Endodermal cell (in vitro differentiated cells): ENCODE results near the gene NFIX. TPM values are rescaled to one million over a fixed set of nuclear protein-coding genes. Genes with fewer than 3 reads are reported as not detected.

ENCODE experiments used
- DNase-seq: peaks from one replicate; pipeline ENCODE4 v3.0.0-alpha.2; 2017
- H3K27ac ChIP-seq: 2 replicates; pipeline ENCODE4 v1.5.1; 2013; ENCODE audit warnings: mild to moderate bottlenecking, low read depth, low read length, moderate library complexity
- H3K27me3 ChIP-seq: 2 replicates; pipeline ENCODE4 v1.6.1; 2013; ENCODE audit warnings: mild to moderate bottlenecking, low read length, moderate library complexity; ENCODE audit not compliant: insufficient read depth, control insufficient read depth, poor library complexity, severe bottlenecking
- H3K36me3 ChIP-seq: 2 replicates; pipeline ENCODE4 v1.7.0; 2013; ENCODE audit warnings: mild to moderate bottlenecking, low read length, moderate library complexity; ENCODE audit not compliant: control insufficient read depth, insufficient read depth
- H3K4me1 ChIP-seq: one replicate; pipeline ENCODE4 v1.7.0; 2013; ENCODE audit warnings: low read length; ENCODE audit not compliant: control insufficient read depth, insufficient read depth
- H3K4me3 ChIP-seq: 2 replicates; pipeline ENCODE4 v1.5.1; 2013; ENCODE audit warnings: mild to moderate bottlenecking, low read length, moderate library complexity
- H3K9ac ChIP-seq: 2 replicates; pipeline ENCODE4 v1.6.1; 2013; ENCODE audit warnings: mild to moderate bottlenecking, low read length, moderate library complexity; ENCODE audit not compliant: poor library complexity, severe bottlenecking; ENCODE audit errors: extremely low read depth
- H3K9me3 ChIP-seq: 2 replicates; pipeline ENCODE4 v1.6.1; 2013; ENCODE audit warnings: mild to moderate bottlenecking, low read length, moderate library complexity; ENCODE audit not compliant: control insufficient read depth
- H3K27ac Mint-ChIP-seq: 2 replicates; pipeline ENCODE4 v1.8.0; 2020; ENCODE audit warnings: mixed read lengths
- H3K27me3 Mint-ChIP-seq: 2 replicates; pipeline ENCODE4 v1.8.0; 2021; ENCODE audit warnings: mild to moderate bottlenecking, mixed read lengths; ENCODE audit not compliant: insufficient read depth
- H3K36me3 Mint-ChIP-seq: 2 replicates; pipeline ENCODE4 v1.8.0; 2020; ENCODE audit warnings: low read depth, mixed read lengths
- H3K4me1 Mint-ChIP-seq: 2 replicates; pipeline ENCODE4 v1.8.0; 2020; ENCODE audit warnings: mixed read lengths
- H3K4me3 Mint-ChIP-seq: 2 replicates; pipeline ENCODE4 v1.8.0; 2020; ENCODE audit warnings: mild to moderate bottlenecking, moderate library complexity, mixed read lengths
- H3K9me3 Mint-ChIP-seq: 2 replicates; pipeline ENCODE4 v1.8.0; 2020; ENCODE audit warnings: mild to moderate bottlenecking, mixed read lengths
- CTCF ChIP-seq: fragments of 200-600 bp; sonication (generic); conservative IDR thresholded peaks from 2 replicates; pipeline ENCODE4 v1.5.0; 2021; ENCODE audit warnings: antibody characterized with exemption, mild to moderate bottlenecking
- WGBS, 2 experiments: methylation state at CpG; one replicate each; pipeline versions ENCODE4 v1.1.5 to v1.1.7; 2013; ENCODE audit warnings: missing lambda C conversion rate in 2 of 2, mixed read lengths in 1 of 2; ENCODE audit not compliant: insufficient coverage in 1 of 2, insufficient read length in 1 of 2; 5-methylcytosine and 5-hydroxymethylcytosine counted together
- total RNA-seq, 2 donors: library from RNA; stranded (reverse); fragmentation: NEBNext Ultra II Directional in 1 of 2; extraction: Animal tissue kit (Norgen Biotek cat#: 25700) in 1 of 2; gene quantifications; 2 replicates in 1 of 2; 3 replicates in 1 of 2; pipeline ENCODE4 v1.2.1, GENCODE V29; 2021

NFIX gene
- total RNA-seq, 2 donors from 2014 or later = 0.22 to 0.40 TPM

GRCh38 chr19:13060233-13060963 lies 65.1 kb downstream of the NFIX start:
- H3K4me1 ChIP-seq = peaks cover 7% of the 10 kb centered on the region
- peak overlapping the region; percentile 78 for H3K4me3 ChIP-seq
- Mint-ChIP-seq H3K36me3 (no peaks in the 10 kb centered on the region), H3K27ac (no peak overlapping the region), H3K27me3 (peaks cover 94% of the 10 kb centered on the region), H3K4me3 (peak overlapping the region; percentile 45), H3K9me3 (no peaks in the 10 kb centered on the region), H3K4me1 (peaks cover 15% of the 10 kb centered on the region)
- no peak for TF ChIP-seq CTCF
- no peaks in the 10 kb centered on the region for H3K9me3 ChIP-seq
- H3K27me3 ChIP-seq = peaks cover 90% of the 10 kb centered on the region
- 49 to 52% methylated on average over 6 to 19 of the region's 19 CpGs for WGBS, 2 experiments
- H3K9ac ChIP-seq = no peak overlapping the region
- no peaks in the 10 kb centered on the region for H3K36me3 ChIP-seq
- H3K27ac ChIP-seq = no peak overlapping the region
- DNase-seq = peak; percentile 55

- Histone ChIP-seq H3K36me3 (no peaks in the 10 kb centered on the region), H3K27me3 (peaks cover 81% of the 10 kb centered on the region), H3K9ac (no peak overlapping the region), H3K4me3 (peak overlapping the region; percentile 78), H3K27ac (no peak overlapping the region), H3K4me1 (peaks cover under 1% of the 10 kb centered on the region), H3K9me3 (no peaks in the 10 kb centered on the region)
- Mint-ChIP-seq H3K36me3 (no peaks in the 10 kb centered on the region), H3K27ac (no peak overlapping the region), H3K9me3 (no peaks in the 10 kb centered on the region), H3K4me3 (peak overlapping the region; percentile 45), H3K4me1 (peaks cover 7% of the 10 kb centered on the region), H3K27me3 (peaks cover 89% of the 10 kb centered on the region)
- WGBS, 2 experiments = 3% methylated on average over 18 to 40 of the region's 40 CpGs
- peak; percentile 96 for TF ChIP-seq CTCF
- DNase-seq = peak; percentile 95
Observed at GRCh38 chr19:13060964-13061927, 66.0 kb downstream of the NFIX start.

GRCh38 chr19:13062317-13062716 lies 67.0 kb downstream of the NFIX start:
- peaks cover 2% of the 10 kb centered on the region for H3K4me1 Mint-ChIP-seq
- Histone ChIP-seq H3K27ac (no peak overlapping the region), H3K4me1 (no peaks in the 10 kb centered on the region), H3K36me3 (no peaks in the 10 kb centered on the region), H3K9me3 (no peaks in the 10 kb centered on the region), H3K27me3 (peaks cover 71% of the 10 kb centered on the region), H3K4me3 (no peak overlapping the region), H3K9ac (no peak overlapping the region)
- H3K36me3 Mint-ChIP-seq = no peaks in the 10 kb centered on the region
- H3K9me3 Mint-ChIP-seq = no peaks in the 10 kb centered on the region
- no peak for TF ChIP-seq CTCF
- DNase-seq = no peak
- H3K4me3 Mint-ChIP-seq = no peak overlapping the region
- H3K27ac Mint-ChIP-seq = no peak overlapping the region
- H3K27me3 Mint-ChIP-seq = peaks cover 85% of the 10 kb centered on the region
